Thymus (tissue), 11 donors: ENCODE results near the gene CYTH3. TPM values are rescaled to one million over a fixed set of nuclear protein-coding genes. Genes with fewer than 3 reads are reported as not detected.

Source experiments
- DNase-seq, 9 donors: peaks; one replicate each; pipeline ENCODE4 v3.0.0-alpha.2; 2013; ENCODE audit warnings: low spot score in 9 of 9, low read depth in 6 of 9, missing footprints in 1 of 9
- H3K27ac ChIP-seq, 2 donors: one replicate each; pipeline ENCODE4 v1.5.1; 2013; ENCODE audit warnings: control low read depth in 1 of 2, low read depth in 1 of 2, low read length in 1 of 2, mild to moderate bottlenecking in 1 of 2, moderate library complexity in 1 of 2
- H3K27me3 ChIP-seq, 2 donors: one replicate each; pipeline ENCODE4 v1.5.1; 2013; ENCODE audit warnings: low read length in 1 of 2; ENCODE audit not compliant: control insufficient read depth in 2 of 2, insufficient read depth in 1 of 2
- H3K36me3 ChIP-seq, 2 donors: one replicate each; pipeline ENCODE4 v1.5.1; 2013; ENCODE audit warnings: low read length in 1 of 2, mild to moderate bottlenecking in 1 of 2, moderate library complexity in 1 of 2; ENCODE audit not compliant: control insufficient read depth in 2 of 2, insufficient read depth in 2 of 2
- H3K4me1 ChIP-seq, 2 donors: one replicate each; pipeline ENCODE4 v1.5.1; 2013; ENCODE audit warnings: low read length in 2 of 2; ENCODE audit not compliant: control insufficient read depth in 2 of 2, insufficient read depth in 2 of 2
- H3K4me3 ChIP-seq, 2 donors: one replicate each; pipeline ENCODE4 v1.5.1; 2013; ENCODE audit warnings: low read length in 2 of 2, control low read depth in 1 of 2, mild to moderate bottlenecking in 1 of 2
- H3K9me3 ChIP-seq, 2 donors: one replicate each; pipeline ENCODE4 v1.5.1; 2013; ENCODE audit warnings: low read length in 1 of 2, mild to moderate bottlenecking in 1 of 2; ENCODE audit not compliant: control insufficient read depth in 2 of 2, insufficient read depth in 1 of 2
- WGBS: extraction: QIAGEN DNeasy Blood & Tissue Kit; methylation state at CpG from one replicate; pipeline ENCODE4 v1.1.7; 2013; 5-methylcytosine and 5-hydroxymethylcytosine counted together
- polyA plus RNA-seq: library from polyadenylated mRNA; stranded (reverse); fragments of 200-250 nt; gene quantifications from one replicate; pipeline ENCODE4 v1.2.3, GENCODE V29; 2013
- total RNA-seq: library from RNA; stranded (reverse); fragments of 120-200 nt; gene quantifications from one replicate; pipeline ENCODE4 v1.2.4, GENCODE V29; 2013
- donor health status: healthy.

CYTH3 gene
- total and polyA plus RNA-seq, 2 donors, result 5.1 to 6.3 TPM

- Histone ChIP-seq H3K27ac (no peak overlapping the region), H3K4me1 (peaks cover 8 to 10% of the 10 kb centered on the region in 2 donors), H3K4me3 (no peak overlapping the region), H3K27me3 (peaks cover 9 to 20% of the 10 kb centered on the region in 2 donors), H3K9me3 (no peaks in the 10 kb centered on the region), H3K36me3 (no peaks in the 10 kb centered on the region)
- WGBS, result 98% methylated on average over 7 of the region's 7 CpGs
- DNase-seq, result no peak
Observed at GRCh38 chr7:6266699-6267098, 5.7 kb downstream of the CYTH3 start.

DNA sequence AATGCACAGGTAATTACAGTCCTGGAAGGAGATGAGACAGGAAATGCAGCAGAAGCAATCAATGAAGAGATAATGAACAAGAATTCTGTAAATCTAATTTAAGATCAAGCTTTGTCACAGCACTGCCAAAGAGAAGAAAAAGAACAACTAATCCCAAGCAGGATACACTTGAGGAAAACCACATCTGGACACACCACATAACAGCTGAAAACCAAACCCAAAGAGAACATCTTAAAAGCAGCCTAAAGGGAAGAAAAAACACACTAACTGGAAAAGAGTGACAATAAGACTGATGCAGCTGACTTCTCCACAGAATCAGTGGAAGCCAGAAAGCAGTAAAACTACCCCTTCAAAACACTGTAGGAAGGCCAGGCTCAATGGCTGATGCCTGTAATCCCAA lies 10.2 kb downstream of the CYTH3 start:
- DNase-seq, result no peak
- Histone ChIP-seq H3K36me3 (no peaks in the 10 kb centered on the region), H3K4me3 (no peak overlapping the region), H3K27ac (no peak overlapping the region), H3K27me3 (no peaks in the 10 kb centered on the region), H3K9me3 (no peaks in the 10 kb centered on the region), H3K4me1 (peaks cover 0 to 12% of the 10 kb centered on the region in 2 donors)

GRCh38 chr7:6261699-6262098 lies 10.7 kb downstream of the CYTH3 start:
- Histone ChIP-seq H3K27ac (no peak overlapping the region), H3K36me3 (no peaks in the 10 kb centered on the region), H3K9me3 (no peaks in the 10 kb centered on the region), H3K27me3 (no peaks in the 10 kb centered on the region), H3K4me1 (peaks cover 0 to 12% of the 10 kb centered on the region in 2 donors), H3K4me3 (no peak overlapping the region)
- no peak for DNase-seq
- 97% methylated on average over 2 of the region's 2 CpGs for WGBS

DNA sequence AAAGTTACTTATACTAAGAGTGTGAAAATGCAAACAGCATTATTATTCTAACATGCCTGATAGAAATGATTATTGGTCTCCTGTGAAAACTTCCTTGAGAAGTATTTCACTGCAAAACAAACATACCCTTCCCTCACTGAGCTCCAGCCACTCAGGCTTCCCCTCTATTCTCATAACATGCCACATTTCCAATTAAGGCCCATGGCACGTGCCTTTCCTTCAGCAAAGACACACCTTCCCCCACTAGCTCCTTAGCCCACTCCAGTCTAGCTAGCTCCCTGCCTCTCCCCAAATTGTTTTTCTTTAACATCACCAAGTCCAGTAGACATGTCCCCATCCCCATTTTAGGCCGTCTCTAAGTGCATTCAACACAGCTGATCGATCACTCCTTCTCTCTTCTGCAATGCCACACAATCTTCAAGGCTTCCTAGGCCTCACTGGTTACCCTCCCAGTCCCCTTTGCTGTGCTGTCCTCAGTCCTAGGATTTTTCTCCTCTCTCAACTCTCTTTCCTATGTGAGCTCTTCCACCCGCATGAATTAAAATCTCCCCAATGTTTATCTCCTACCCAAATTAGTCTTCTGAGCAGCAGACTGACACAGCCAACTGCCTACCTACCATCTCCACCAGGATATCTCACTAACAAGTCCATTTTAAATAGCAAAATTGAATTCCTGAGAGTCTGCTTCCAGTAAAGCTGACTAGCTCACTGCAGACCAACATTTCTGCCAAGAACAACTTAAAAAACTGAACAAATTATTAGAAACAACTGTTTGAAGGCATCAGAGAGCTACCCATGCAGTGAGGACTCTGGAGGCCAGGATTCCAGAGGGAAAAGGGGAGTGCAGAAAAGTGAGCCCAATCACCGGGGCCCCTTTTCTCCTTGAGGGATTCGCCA lies 11.9 kb downstream of the CYTH3 start:
- WGBS, result 95% methylated on average over 6 of the region's 6 CpGs
- peaks cover 0 to 14% of the 10 kb centered on the region in 2 donors for H3K4me1 ChIP-seq

GRCh38 chr7:6259257-6259656 lies 13.2 kb downstream of the CYTH3 start:
- WGBS, result 88% methylated on average over 3 of the region's 3 CpGs
- Histone ChIP-seq H3K27ac (no peak overlapping the region), H3K4me1 (peaks cover 0 to 14% of the 10 kb centered on the region in 2 donors), H3K36me3 (no peaks in the 10 kb centered on the region), H3K4me3 (no peak overlapping the region), H3K27me3 (no peaks in the 10 kb centered on the region), H3K9me3 (no peaks in the 10 kb centered on the region)
- DNase-seq, result no peak

More for the DNA sequence above, 11.9 kb downstream of the CYTH3 start:
- Histone ChIP-seq H3K9me3 (no peaks in the 10 kb centered on the region), H3K36me3 (no peaks in the 10 kb centered on the region), H3K4me3 (no peak overlapping the region), H3K27me3 (no peaks in the 10 kb centered on the region), H3K27ac (no peak overlapping the region)
- DNase-seq, result no peak

DNA sequence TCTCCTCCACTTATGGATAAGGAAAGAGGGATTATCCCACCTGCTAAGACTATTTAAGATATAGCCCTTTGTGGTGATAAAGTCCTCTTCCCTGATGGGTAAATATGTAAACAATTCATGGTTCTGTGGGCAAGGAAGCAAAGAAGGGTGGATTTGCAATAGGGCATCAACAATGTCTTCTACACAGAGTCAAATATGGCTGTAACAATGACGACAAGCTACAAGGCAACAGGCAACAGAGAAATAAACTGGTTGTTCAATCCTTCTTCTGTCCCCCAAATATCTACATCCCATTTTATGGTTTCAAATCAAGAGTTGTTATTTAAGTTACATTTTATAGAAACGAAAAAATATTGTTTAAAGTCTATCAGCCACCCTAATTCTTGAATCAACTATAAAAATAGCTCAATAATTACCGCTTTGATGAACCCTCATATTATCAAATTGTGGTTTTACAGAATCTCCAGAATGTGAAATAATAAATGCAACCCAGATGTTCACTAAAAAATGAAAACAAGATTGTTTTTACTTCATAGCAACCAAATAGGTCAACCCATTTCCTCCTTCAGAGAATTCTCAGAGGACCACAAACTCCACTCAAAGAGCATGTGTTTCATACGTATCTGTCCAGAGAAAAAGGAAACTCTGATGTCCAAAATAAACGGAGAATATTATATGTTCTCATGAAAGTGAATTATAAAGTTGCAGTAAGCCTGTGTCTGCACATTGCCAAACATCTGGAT lies 13.8 kb downstream of the CYTH3 start:
- Histone ChIP-seq H3K27me3 (no peaks in the 10 kb centered on the region), H3K4me1 (peaks cover 0 to 14% of the 10 kb centered on the region in 2 donors), H3K36me3 (no peaks in the 10 kb centered on the region), H3K9me3 (no peaks in the 10 kb centered on the region), H3K27ac (peak overlapping the region in 1 of 2 donors; percentile 67), H3K4me3 (no peak overlapping the region)
- WGBS, result 59% methylated on average over 5 of the region's 5 CpGs
- DNase-seq, result peak in 1 of 9 donors; percentile 19

DNA sequence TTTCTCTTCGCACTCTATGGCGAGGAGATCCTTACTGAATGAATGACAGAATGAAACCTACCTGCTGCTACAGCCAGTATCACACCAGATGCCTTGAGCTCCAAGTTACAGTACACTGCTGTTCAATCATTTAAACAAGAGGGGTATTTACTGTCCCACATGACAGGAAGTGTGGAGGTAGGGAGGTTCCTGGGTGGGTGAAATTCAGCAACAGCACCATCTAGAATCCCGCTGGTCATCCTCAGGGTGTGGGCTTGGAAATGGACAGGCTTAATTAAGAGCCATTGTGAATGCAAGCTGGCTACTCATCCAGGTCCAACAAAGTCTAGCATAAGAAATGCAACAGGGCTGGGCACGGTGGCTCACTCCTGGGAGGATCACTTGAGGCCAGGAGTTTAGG lies 14.7 kb downstream of the CYTH3 start:
- no peaks in the 10 kb centered on the region for H3K27me3 ChIP-seq
- DNase-seq, result no peak
- no peaks in the 10 kb centered on the region for H3K9me3 ChIP-seq
- no peaks in the 10 kb centered on the region for H3K36me3 ChIP-seq
- H3K27ac ChIP-seq, result no peak overlapping the region
- 96% methylated on average over 4 of the region's 4 CpGs for WGBS
- no peak overlapping the region for H3K4me3 ChIP-seq
- H3K4me1 ChIP-seq, result peaks cover 0 to 14% of the 10 kb centered on the region in 2 donors

- no peaks in the 10 kb centered on the region for H3K36me3 ChIP-seq
- H3K27me3 ChIP-seq, result no peaks in the 10 kb centered on the region
- H3K4me3 ChIP-seq, result no peak overlapping the region
- no peak overlapping the region for H3K27ac ChIP-seq
- 37% methylated on average over 9 of the region's 9 CpGs for WGBS
- H3K9me3 ChIP-seq, result no peaks in the 10 kb centered on the region
- no peak for DNase-seq
- H3K4me1 ChIP-seq, result peaks cover 0 to 14% of the 10 kb centered on the region in 2 donors
Observed at GRCh38 chr7:6256677-6257535, 15.5 kb downstream of the CYTH3 start.
